GM18517 (cell line): ENCODE results near the gene S1PR2.

ENCODE experiments used
- ATAC-seq: cut with Tn5 transposase; IDR thresholded peaks from one replicate; pipeline ENCODE4 v1.9.1; 2021; ENCODE audit warnings: mild to moderate bottlenecking, moderate library complexity; ENCODE audit not compliant: unreplicated experiment

S1PR2 gene, protein sequence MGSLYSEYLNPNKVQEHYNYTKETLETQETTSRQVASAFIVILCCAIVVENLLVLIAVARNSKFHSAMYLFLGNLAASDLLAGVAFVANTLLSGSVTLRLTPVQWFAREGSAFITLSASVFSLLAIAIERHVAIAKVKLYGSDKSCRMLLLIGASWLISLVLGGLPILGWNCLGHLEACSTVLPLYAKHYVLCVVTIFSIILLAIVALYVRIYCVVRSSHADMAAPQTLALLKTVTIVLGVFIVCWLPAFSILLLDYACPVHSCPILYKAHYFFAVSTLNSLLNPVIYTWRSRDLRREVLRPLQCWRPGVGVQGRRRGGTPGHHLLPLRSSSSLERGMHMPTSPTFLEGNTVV

DNA sequence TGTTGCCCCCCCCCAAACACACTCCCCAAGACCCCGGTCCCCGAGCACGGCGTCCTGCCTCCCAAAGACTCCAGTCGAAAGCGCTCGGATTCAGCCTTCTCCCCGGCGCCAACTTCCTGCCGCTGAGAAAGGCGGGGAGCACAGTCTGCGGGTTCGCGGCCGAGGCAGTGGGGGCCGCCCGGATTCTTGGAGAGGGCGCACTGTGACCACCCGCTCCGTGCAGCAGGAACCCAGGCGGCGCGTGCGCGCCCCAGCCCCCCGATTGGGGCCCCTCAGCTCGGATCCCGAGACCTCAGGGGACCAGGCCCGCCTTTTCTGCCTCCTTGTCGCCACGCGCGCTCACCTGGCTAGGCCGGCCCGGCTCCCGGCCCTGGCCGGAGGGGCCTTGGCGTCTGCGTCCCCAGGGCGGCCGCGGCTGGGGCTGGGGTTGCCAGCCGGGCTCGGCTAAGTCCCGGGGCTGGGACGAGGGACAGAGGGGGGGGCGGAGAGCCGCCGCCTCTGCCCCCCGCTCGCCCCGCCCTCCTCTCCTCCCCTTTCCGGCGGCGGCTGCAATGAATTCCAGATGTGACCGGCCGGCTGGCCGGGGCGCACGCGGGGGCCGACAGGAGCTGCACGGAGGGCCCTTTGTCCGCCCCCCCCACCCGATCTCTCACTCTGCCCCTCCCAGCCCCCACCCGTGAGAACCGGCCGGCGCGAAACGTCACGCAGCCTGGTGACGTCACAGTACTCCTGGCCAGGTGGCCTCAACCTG is at the start of gene S1PR2:
Gene S1PR2 (minus strand): TSS at position 471 of the 751 bp plus-strand sequence. CDS start 6,426 bp downstream, outside the sequence.
- no peak for ATAC-seq

DNA sequence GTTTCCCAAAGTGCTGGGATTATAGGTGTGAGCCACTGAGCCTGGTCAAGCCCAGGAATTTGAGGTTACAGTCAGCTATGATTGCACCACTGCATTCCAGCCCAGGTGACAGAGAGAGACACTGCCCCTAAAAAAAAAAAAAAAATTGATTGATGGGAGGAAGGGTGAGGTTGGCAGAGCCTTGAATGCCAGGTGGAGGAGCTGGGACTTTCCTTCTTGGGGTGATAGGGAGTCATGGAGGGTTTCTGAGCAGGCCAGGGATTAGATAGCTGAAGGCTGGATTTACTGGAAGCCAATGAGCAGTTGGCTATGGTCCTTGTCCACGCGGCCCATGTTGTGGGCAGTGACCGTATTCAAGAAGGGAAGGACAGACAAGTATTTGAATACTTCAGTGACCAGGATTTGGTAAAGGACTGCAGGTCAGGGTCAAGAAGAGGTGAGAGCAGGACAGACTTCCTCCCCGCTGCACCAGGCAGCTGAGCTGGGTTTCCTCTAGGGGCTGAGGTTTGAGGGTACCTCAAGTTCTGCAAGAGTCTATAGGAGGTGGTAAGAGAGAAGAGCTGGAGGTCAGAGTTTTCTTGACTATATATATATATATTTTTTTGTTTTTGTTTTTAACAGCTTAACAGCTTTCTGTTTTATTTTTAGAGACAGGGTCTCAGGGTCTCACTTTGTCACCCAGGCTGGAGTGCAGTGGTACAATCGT is 48.8 kb upstream of the S1PR2 start:
- no peak for ATAC-seq

DNA sequence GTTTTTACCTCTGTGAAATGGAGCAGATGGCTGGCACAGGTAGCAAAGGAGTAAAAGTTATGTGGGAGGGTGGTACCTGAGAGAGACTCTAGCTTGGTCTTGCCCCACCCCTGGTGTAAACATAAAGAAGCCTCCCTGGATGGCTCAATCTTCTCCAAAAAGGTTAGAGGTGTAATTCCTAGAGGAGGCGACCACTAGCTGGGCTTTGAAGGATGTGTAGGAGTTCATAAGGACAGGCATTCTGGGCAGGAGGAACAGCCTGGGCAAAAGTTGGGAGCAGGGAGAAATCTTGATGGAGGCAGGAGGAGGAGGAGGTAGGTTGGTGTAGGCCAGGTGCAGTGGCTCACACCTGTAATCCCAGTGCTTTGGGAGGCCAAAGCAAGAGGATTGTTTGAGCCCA is 47.8 kb upstream of the S1PR2 start:
- ATAC-seq = no peak

- ATAC-seq = no peak
Measured at GRCh38 chr19:10277795-10278589, 46.9 kb upstream of the S1PR2 start.

DNA sequence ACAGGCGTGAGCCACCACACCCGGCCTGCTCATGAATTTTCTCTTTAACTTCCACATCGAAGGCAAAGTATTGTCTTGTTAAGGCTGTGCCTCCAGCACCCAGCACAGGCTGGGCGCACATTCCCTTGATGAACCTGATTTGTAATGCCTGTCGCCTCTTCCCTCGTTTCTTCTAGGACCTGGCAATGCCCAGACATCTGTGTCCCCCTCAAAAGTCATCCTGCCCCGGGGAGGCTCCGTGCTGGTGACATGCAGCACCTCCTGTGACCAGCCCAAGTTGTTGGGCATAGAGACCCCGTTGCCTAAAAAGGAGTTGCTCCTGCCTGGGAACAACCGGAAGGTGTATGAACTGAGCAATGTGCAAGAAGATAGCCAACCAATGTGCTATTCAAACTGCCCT is 43.5 kb upstream of the S1PR2 start:
- no peak for ATAC-seq

DNA sequence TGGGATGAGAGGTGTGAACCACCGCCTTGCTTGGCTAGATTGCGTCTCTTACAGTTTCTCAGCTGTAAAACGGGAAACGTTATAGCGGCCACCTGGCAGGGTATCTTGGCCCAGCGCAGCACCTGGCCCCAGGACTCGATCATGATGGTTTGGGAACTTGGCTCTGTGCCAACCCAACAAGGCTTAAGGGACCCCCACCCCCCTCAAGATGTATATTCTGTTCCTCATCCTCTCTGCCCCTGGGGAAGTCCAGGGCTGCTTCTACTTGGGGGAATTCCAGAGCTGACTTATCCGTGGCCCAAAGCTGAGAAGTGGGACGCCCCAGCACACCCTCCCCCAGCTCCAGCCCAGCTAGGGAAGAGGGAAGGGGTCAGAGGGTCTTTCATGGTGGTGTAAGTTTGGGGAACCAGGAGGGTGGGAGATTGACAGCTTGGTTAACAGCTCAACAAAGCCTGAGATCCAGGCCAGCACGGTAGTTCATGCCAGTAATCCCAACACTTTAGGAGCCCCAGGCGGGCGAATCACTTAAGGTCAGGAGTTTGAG is 40.5 kb upstream of the S1PR2 start:
- ATAC-seq = no peak

GRCh38 chr19:10270616-10271394 is 39.7 kb upstream of the S1PR2 start, which contains the start of gene ICAM1:
Gene ICAM1 (plus strand): TSS chr19:10271120. CDS start chr19:10271160, 40 bp downstream.
- peak; percentile 47 for ATAC-seq

DNA sequence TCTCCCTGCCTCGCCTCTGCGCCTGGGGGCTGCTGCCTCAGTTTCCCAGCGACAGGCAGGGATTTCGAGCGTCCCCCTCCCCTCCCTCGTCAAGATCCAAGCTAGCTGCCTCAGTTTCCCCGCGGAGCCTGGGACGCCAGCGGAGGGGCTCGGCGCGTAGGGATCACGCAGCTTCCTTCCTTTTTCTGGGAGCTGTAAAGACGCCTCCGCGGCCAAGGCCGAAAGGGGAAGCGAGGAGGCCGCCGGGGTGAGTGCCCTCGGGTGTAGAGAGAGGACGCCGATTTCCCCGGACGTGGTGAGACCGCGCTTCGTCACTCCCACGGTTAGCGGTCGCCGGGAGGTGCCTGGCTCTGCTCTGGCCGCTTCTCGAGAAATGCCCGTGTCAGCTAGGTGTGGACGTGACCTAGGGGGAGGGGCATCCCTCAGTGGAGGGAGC is 39.1 kb upstream of the S1PR2 start:
- ATAC-seq = peak; percentile 19

DNA sequence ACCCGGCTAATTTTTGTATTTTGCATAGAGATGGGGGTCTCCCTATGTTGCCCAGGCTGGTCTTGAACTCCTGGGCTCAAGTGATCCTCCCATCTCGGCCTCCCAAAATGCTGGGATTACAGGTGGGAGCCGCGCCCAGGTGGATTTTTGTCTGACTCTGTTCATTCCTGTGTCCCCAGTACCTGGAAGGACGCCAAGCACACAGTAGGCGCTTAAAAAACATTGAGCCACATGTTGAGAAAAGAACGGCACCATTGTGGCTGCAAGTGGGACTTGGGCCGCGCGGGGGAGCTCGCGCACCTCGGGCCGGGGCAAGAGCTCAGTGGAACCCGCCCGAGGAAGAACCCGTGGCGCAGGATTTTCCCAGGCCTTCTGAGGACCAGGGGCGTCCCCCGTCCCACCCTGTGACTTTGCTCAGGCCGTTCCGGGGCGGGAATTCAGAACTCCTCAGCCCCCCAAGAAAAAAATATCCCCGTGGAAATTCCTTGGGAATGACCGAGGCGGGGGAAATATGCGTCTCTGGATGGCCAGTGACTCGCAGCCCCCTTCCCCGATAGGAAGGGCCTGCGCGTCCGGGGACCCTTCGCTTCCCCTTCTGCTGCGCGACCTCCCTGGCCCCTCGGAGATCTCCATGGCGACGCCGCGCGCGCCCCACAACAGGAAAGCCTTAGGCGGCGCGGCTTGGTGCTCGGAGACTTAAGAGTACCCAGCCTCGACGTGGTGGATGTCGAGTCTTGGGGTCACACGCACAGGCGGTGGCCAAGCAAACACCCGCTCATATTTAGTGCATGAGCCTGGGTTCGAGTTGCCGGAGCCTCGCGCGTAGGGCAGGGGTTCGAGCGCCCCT is 38.4 kb upstream of the S1PR2 start:
- ATAC-seq = no peak

- ATAC-seq = no peak
Measured at GRCh38 chr19:10268071-10268470, 36.9 kb upstream of the S1PR2 start.

GRCh38 chr19:10266706-10267105 is 35.6 kb upstream of the S1PR2 start:
- ATAC-seq = no peak

DNA sequence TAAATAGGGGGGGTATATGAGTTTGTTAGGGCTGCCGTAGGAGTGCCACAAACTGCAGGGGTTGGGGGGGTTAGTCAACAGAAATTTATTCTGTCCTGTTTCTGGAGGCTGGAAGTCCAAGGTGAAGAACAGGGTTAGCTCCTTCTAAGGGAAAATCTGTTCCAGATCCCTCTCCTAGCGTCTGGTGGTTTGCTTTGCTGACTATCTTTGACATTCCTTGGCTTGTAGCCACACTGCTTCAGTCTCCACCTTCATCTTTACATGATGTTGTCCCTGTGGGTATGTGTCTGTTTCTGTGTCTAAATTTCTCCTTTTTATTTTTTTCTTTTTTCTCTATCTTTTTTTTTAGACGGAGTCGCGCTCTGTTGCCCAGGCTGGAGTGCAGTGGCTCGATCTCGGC is 31.6 kb upstream of the S1PR2 start:
- ATAC-seq = no peak

- no peak for ATAC-seq
Measured at GRCh38 chr19:10260141-10260584, 29.0 kb upstream of the S1PR2 start.

DNA sequence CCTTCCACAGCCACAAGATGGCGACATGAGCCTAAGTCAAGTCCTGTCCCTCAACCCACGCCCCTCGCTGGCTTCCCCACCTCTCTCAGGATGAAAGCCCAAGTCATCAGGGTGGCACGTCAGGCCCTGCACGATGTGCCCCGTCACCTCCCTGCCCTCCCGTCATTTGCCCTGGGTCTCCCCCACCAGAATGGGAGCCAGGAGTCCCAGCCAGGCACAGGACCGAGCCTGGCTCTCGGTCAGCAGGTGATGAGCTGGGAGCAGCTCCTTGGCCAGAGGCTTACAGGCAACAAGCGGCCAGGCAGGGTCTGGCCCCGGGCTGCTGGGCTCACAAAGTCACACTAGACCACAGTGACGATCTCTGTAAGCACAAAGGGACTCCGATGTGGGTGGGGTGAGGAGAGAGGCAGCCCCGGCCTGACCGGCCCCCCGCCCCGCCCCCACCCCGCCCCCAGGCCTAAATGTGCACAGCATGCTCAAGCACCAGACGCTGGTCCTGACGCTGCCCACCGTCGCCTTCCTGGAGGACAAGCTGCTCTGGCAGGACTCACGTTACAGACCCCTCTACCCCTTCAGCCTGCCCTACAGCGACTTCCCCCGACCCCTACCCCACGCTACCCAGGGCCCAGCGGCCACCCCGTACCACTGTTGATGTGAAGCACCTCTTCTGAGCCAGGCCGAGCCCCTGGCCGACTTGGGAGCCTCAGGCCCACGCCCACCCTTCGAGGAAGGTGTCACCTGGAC is 28.2 kb upstream of the S1PR2 start:
- ATAC-seq = no peak

- no peak for ATAC-seq
Measured at GRCh38 chr19:10258080-10258710, 27.1 kb upstream of the S1PR2 start.

- ATAC-seq = no peak
Measured at GRCh38 chr19:10256970-10257615, 26.0 kb upstream of the S1PR2 start.

DNA sequence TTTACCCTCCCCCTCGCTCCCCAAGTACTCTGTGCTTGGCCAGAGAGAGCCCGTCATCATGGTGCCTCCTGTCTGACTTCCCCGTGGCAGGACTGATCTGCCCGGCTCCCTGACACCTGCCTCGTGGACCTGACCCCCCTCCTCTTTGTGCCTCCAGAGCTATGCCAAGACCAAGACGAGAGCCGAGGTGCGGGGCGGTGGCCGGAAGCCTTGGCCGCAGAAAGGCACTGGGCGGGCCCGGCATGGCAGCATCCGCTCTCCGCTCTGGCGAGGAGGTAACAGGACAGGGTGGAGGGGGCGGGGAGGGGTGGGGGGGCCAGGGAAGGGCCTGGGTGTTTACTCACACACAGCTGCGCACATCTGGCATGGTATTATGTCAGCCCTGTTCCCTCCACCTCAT is 25.4 kb upstream of the S1PR2 start:
- ATAC-seq = no peak
